HCT116 (cell line): ENCODE data around the gene DEF6. TPM values are rescaled to one million over a fixed set of nuclear protein-coding genes. Genes with fewer than 3 reads are reported as not detected.
A peak's percentile ranks its signal among the peaks of the same experiment; 100 is the strongest.

Source experiments
- ATAC-seq: fragments of 200-7000 bp; cut with Tn5 transposase; 2 replicates; pipeline ENCODE4 v1.9.1; 2020; ENCODE audit warnings: mild to moderate bottlenecking, moderate library complexity
- BruUV-seq: library from RNA; stranded (reverse); fragments of 400-500 nt; replicated peaks from 2 replicates; lab custom pipeline; 2021; lab: Mats Ljungman, UMichigan
- CTCF ChIA-PET: fragments of 300-600 bp; sonication (Branson Sonifier 250); formaldehyde crosslinking; loops from one replicate; lab custom pipeline; 2021; ENCODE audit warnings: antibody characterized with exemption; lab: Charles Lee
- POLR2A ChIA-PET: fragments of 300-600, 350-600 bp; sonication (Branson Sonifier 250); formaldehyde crosslinking; loops from one replicate; lab custom pipeline; 2021; ENCODE audit warnings: antibody characterized with exemption; lab: Charles Lee
- RAD21 ChIA-PET, 2 experiments: fragments of 300-600 bp; sonication (Branson Sonifier 250); formaldehyde crosslinking; loops; one replicate each; lab custom pipeline; 2023; ENCODE audit warnings: low total read pairs in 2 of 2; ENCODE audit not compliant: uncharacterized antibody in 2 of 2, unreplicated experiment in 2 of 2, low non-redundant PET in 1 of 2; lab: Charles Lee
- DNase-seq: peaks from one replicate; pipeline ENCODE4 v3.0.0-alpha.2; 2010; ENCODE audit warnings: low read depth, low spot score
- H2AFZ ChIP-seq: fragments of 200-600 bp; shearing (Covaris generic), sonication (generic); 2 replicates; pipeline ENCODE4 v1.6.1; 2017; ENCODE audit warnings: low read depth, mixed run types, mixed read lengths, antibody characterized with exemption, low read length; ENCODE audit not compliant: poor library complexity, severe bottlenecking
- H3K27ac ChIP-seq: 2 replicates; pipeline ENCODE4 v1.5.1; 2012; ENCODE audit warnings: low read depth, low read length
- H3K27me3 ChIP-seq: fragments of 200-600 bp; sonication (generic); 2 replicates; pipeline ENCODE4 v1.6.1; 2016; ENCODE audit warnings: mixed run types, low read length, mixed read lengths; ENCODE audit not compliant: insufficient read depth
- H3K36me3 ChIP-seq, 2 experiments: fragments of 200-500 bp in 1 of 2; fragments of 200-600 bp in 1 of 2; sonication (Bioruptor generic) in 1 of 2; sonication (generic) in 1 of 2; 2 replicates each; pipeline versions ENCODE4 v1.5.1 to v1.6.1; 2014 to 2016; ENCODE audit warnings: low read length in 2 of 2, inconsistent platforms in 1 of 2, mixed read lengths in 1 of 2, mixed run types in 1 of 2; ENCODE audit not compliant: insufficient read depth in 2 of 2, control insufficient read depth in 1 of 2
- H3K4me1 ChIP-seq, 2 experiments: fragments of 200-600 bp in 1 of 2; sonication (generic) in 1 of 2; 2 replicates each; pipeline versions ENCODE4 v1.5.1 to v1.6.1; 2012 to 2017; ENCODE audit warnings: low read length in 2 of 2, inconsistent platforms in 1 of 2, mild to moderate bottlenecking in 1 of 2, mixed read lengths in 1 of 2, mixed run types in 1 of 2, moderate library complexity in 1 of 2; ENCODE audit not compliant: insufficient read depth in 2 of 2, control insufficient read depth in 1 of 2
- H3K4me2 ChIP-seq: fragments of 200-600 bp; sonication (generic); 2 replicates; pipeline ENCODE4 v1.6.1; 2017; ENCODE audit warnings: mixed run types, low read length, mixed read lengths
- H3K4me3 ChIP-seq, 2 experiments: fragments of 200-600 bp in 1 of 2; sonication (generic) in 1 of 2; replicated peaks in 1 of 2; 2 replicates each; pipeline ENCODE4 v1.5.1; 2011 to 2016; ENCODE audit warnings: low read length in 2 of 2, control low read depth in 1 of 2, low read depth in 1 of 2, mild to moderate bottlenecking in 1 of 2, mixed read lengths in 1 of 2, mixed run types in 1 of 2
- H3K79me2 ChIP-seq: fragments of 200-600 bp; sonication (generic); 2 replicates; pipeline ENCODE4 v1.6.1; 2017; ENCODE audit warnings: mild to moderate bottlenecking, mixed run types, low read length, moderate library complexity, mixed read lengths; ENCODE audit not compliant: insufficient read depth
- H3K9ac ChIP-seq: fragments of 200-600 bp; sonication (generic); 2 replicates; pipeline ENCODE4 v1.6.1; 2016; ENCODE audit warnings: low read length, mixed read lengths
- H3K9me2 ChIP-seq: fragments of 200-600 bp; sonication (generic), shearing (Covaris generic); 2 replicates; pipeline ENCODE4 v1.6.1; 2017; ENCODE audit warnings: mixed run types, mild to moderate bottlenecking, moderate library complexity; ENCODE audit not compliant: insufficient read depth
- H3K9me3 ChIP-seq, 2 experiments: fragments of 200-500 bp in 1 of 2; fragments of 200-600 bp in 1 of 2; sonication (Bioruptor generic) in 1 of 2; sonication (generic) in 1 of 2; 2 replicates each; pipeline ENCODE4 v1.6.1; 2014 to 2017; ENCODE audit warnings: low read length in 2 of 2, mixed read lengths in 2 of 2, inconsistent platforms in 1 of 2, low read depth in 1 of 2, mild to moderate bottlenecking in 1 of 2, mixed run types in 1 of 2, moderate library complexity in 1 of 2; ENCODE audit not compliant: control insufficient read depth in 1 of 2, insufficient read depth in 1 of 2
- H4K20me1 ChIP-seq: fragments of 200-600 bp; sonication (generic), shearing (Covaris generic); 2 replicates; pipeline ENCODE4 v1.6.1; 2017; ENCODE audit warnings: mixed run types, mild to moderate bottlenecking, moderate library complexity; ENCODE audit not compliant: insufficient read depth
- CEBPB ChIP-seq: IDR thresholded peaks from 2 replicates; pipeline ENCODE4 v1.6.1; 2012; ENCODE audit warnings: low read depth
- EGR1 ChIP-seq: IDR thresholded peaks from 2 replicates; pipeline ENCODE4 v1.6.1; 2012; ENCODE audit warnings: low read depth
- ELF1 ChIP-seq: IDR thresholded peaks from 2 replicates; pipeline ENCODE4 v1.6.1; 2012; ENCODE audit warnings: low read depth, borderline replicate concordance
- EZH2 ChIP-seq: fragments of 200-600 bp; sonication (generic); IDR thresholded peaks from 2 replicates; pipeline ENCODE4 v1.6.1; 2017; ENCODE audit warnings: antibody characterized with exemption, mixed run types
- EZH2phosphoT487 ChIP-seq: fragments of 200-600 bp; IDR thresholded peaks from 2 replicates; pipeline ENCODE4 v1.6.1; 2018; ENCODE audit warnings: antibody characterized with exemption, borderline replicate concordance
- FOSL1 ChIP-seq: IDR thresholded peaks from 2 replicates; pipeline ENCODE4 v1.6.1; 2012; ENCODE audit warnings: low read depth
- RAD21 ChIP-seq: IDR thresholded peaks from 2 replicates; pipeline ENCODE4 v1.6.1; 2012; ENCODE audit warnings: low read depth, mild to moderate bottlenecking
- ZBTB33 ChIP-seq: IDR thresholded peaks from 2 replicates; pipeline ENCODE4 v1.6.1; 2011; ENCODE audit warnings: mild to moderate bottlenecking, low read length, moderate library complexity; ENCODE audit not compliant: insufficient replicate concordance; ENCODE audit errors: extremely low read depth
- ZFX ChIP-seq: fragments of 450-650 bp; IDR thresholded peaks from 2 replicates; pipeline ENCODE4 v1.6.1; 2017
- intact Hi-C: fragments of 100-400 bp; cut with micrococcal nuclease; formaldehyde crosslinking; loops from 2 replicates; pipeline ENCODE4 v1.10.0; 2022
- total RNA-seq: library from RNA; stranded (reverse); gene quantifications from one replicate; pipeline ENCODE4 v1.2.1, GENCODE V29; 2021; ENCODE audit not compliant: unreplicated experiment

Gene DEF6
- total RNA-seq, 1 experiment from 2014 or later, result 40.4 TPM

DNA sequence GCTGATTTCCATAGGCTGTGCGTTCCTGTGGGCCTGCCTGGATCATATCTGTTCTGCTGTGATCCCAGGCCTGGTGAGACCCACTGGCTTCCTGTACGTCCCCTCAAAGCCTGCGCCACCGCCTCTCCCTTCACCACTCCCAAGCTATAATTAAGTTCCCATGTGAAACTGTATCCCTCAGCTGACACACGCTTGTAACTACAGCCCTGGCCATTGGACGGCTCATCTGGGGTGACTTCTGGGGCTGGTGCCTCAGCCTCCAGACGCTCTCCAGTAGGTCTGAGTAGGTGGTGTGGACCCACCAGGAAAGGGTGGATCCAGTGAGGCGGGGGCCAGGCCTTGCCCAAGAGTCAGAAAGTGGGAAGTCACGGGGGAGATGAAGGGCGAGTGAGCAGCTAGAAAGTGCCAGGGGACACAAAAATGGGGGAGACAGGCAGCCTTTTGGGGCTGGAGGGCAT, 65.7 kb downstream of the DEF6 start:
- Histone ChIP-seq H3K27me3 (no peaks in the 10 kb centered on the region), H3K4me3 (no peak overlapping the region), H3K36me3 (no peaks in the 10 kb centered on the region; a peak in 1 of 4 replicates), H4K20me1 (no peaks in the 10 kb centered on the region), H3K9ac (no peak overlapping the region), H3K4me1 (peaks cover 67 to 94% of the 10 kb centered on the region in 2 experiments), H3K4me2 (peak overlapping the region; percentile 40), H3K9me2 (no peaks in the 10 kb centered on the region), H3K27ac (peak overlapping the region; percentile 2; the same call in 1 of the 2 replicates), H3K9me3 (no peaks in the 10 kb centered on the region), H2AFZ (no peak overlapping the region), H3K79me2 (peaks cover 60% of the 10 kb centered on the region)
- POLR2A ChIA-PET, result no interaction called here
- RAD21 ChIA-PET, result interaction anchor here in 1 of 2 experiments (0.5 kb wide), 1 partner anchor 212 kb away, joined by 5 read pairs; no protein-coding TSS in a partner anchor
- intact Hi-C loops, result no loop called here
- TF ChIP-seq FOSL1, result no peak
- TF ChIP-seq EZH2phosphoT487, result no peak
- TF ChIP-seq CEBPB, result no peak
- TF ChIP-seq EGR1, result no peak
- no peak for TF ChIP-seq EZH2
- TF ChIP-seq ZBTB33, result no peak
- TF ChIP-seq RAD21, result no peak
- TF ChIP-seq ELF1, result no peak
- no peak for TF ChIP-seq ZFX
- BruUV-seq, result no TSS peak
- peak; percentile 20; the same call in 1 of the 2 replicates for ATAC-seq
- no peak for DNase-seq
- CTCF ChIA-PET, result interaction anchor here (1.0 kb wide), 1 partner anchor 22 kb away, joined by 3 read pairs; no protein-coding TSS in a partner anchor
